ENCODE measurements around the gene MAF.

MAF gene

GRCh38 chr16:79607587-79607986 lies 7.0 kb upstream of the MAF start:
- TF ChIP-seq CTCF (IDR thresholded peaks at IDR 0.05; ENCODE audit: borderline replicate concordance, insufficient read depth, low read depth, low read length), result no peak
- no peak overlapping the region for H3K4me3 ChIP-seq (ENCODE audit: low read depth, low read length)

- H3K4me3 ChIP-seq (ENCODE audit: low read depth, low read length), result no peak overlapping the region
- TF ChIP-seq CTCF (IDR thresholded peaks at IDR 0.05; ENCODE audit: borderline replicate concordance, insufficient read depth, low read depth, low read length), result no peak
Measured at GRCh38 chr16:79605999-79606398, 5.5 kb upstream of the MAF start.

GRCh38 chr16:79603055-79603454 lies 2.5 kb upstream of the MAF start:
- H3K4me3 ChIP-seq (ENCODE audit: low read depth, low read length), result no peak overlapping the region
- no peak for TF ChIP-seq CTCF (IDR thresholded peaks at IDR 0.05; ENCODE audit: borderline replicate concordance, insufficient read depth, low read depth, low read length)

GRCh38 chr16:79602628-79603014 lies 2.1 kb upstream of the MAF start:
- no peak overlapping the region for H3K4me3 ChIP-seq (ENCODE audit: low read depth, low read length)

GRCh38 chr16:79601931-79602627 lies 1.5 kb upstream of the MAF start:
- TF ChIP-seq CTCF (IDR thresholded peaks at IDR 0.05; ENCODE audit: borderline replicate concordance, insufficient read depth, low read depth, low read length), result peak; percentile 52; the same call in 1 of the 2 replicates
- H3K4me3 ChIP-seq (ENCODE audit: low read depth, low read length), result no peak overlapping the region

More at GRCh38 chr16:79602628-79603014, 2.1 kb upstream of the MAF start:
- TF ChIP-seq CTCF (IDR thresholded peaks at IDR 0.05; ENCODE audit: borderline replicate concordance, insufficient read depth, low read depth, low read length), result no peak

- H3K4me3 ChIP-seq (ENCODE audit: low read depth, low read length), result no peak overlapping the region
- no peak for TF ChIP-seq CTCF (IDR thresholded peaks at IDR 0.05; ENCODE audit: borderline replicate concordance, insufficient read depth, low read depth, low read length)
Measured at GRCh38 chr16:79601092-79601930, 774 bp upstream of the MAF start.
